HL-60 (cell line): Measurements from ENCODE around the gene WFIKKN1.

Experiments
- DNase-seq, 2 experiments: peaks; one replicate each; pipeline ENCODE4 v3.0.0-alpha.2; 2010 to 2020; ENCODE audit warnings: low read depth in 1 of 2, low spot score in 1 of 2
- H3K27ac ChIP-seq: fragments of 250-450 bp; sonication (Bioruptor Pico); replicated peaks from 2 replicates; pipeline ENCODE4 v1.5.1; 2020; ENCODE audit warnings: mild to moderate bottlenecking, moderate library complexity
- H3K27me3 ChIP-seq: fragments of 250-450 bp; sonication (Bioruptor Pico); 2 replicates; pipeline ENCODE4 v1.5.1; 2021; ENCODE audit warnings: mild to moderate bottlenecking, moderate library complexity; ENCODE audit not compliant: insufficient read depth, poor library complexity, severe bottlenecking
- H3K4me3 ChIP-seq: replicated peaks from 2 replicates; pipeline ENCODE4 v1.5.1; 2011; ENCODE audit warnings: mild to moderate bottlenecking, control low read depth, low read length; ENCODE audit not compliant: insufficient read depth
- GABPA ChIP-seq: IDR thresholded peaks from 2 replicates; pipeline ENCODE4 v1.6.1; 2012; ENCODE audit warnings: low read depth
- POLR2AphosphoS5 ChIP-seq: IDR thresholded peaks from 2 replicates; pipeline ENCODE4 v1.6.1; 2012; ENCODE audit warnings: low read depth
- SPI1 ChIP-seq: IDR thresholded peaks from 2 replicates; pipeline ENCODE4 v1.6.1; 2012; ENCODE audit warnings: low read depth, mild to moderate bottlenecking, borderline replicate concordance
- TF ChIP-seq, protein P1 (sequence below): IDR thresholded peaks from 2 replicates; pipeline ENCODE4 v1.6.1; 2012; ENCODE audit warnings: low read depth; ENCODE audit not compliant: insufficient replicate concordance
- TF ChIP-seq, protein P2 (sequence below): IDR thresholded peaks from one replicate; pipeline ENCODE4 v1.5.1; 2011; ENCODE audit warnings: low read length, control low read depth, inconsistent platforms; ENCODE audit not compliant: insufficient read depth

The WFIKKN1 gene

DNA sequence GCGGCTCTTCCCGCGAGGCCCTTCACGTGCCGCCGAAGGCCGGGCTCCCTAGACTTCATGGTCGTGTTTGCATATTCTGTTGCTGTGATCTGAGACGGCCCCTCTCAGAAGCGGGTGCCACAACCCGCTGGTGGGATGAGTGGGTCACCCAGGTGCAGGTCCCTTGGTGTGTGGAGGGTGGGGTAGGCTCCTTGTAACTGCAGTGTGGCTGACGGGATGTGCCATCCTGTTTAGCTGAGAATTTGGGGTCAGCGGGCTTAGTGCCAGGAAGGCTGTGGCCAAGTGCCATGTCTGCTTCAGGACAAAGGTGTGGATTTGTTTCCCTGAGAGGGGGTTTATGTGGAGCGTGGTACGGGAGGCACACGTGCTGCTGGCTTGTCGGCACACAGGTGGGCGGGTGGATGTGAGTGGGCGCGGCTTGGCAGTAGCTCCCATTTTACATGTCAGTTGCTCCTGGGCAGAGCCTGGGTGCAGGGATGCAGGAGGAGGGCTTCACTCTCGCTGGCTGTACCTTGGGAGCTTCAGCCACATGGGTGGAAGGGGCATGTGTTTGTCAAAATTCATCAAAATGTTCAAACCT, 9.2 kb upstream of the WFIKKN1 start:
- Histone ChIP-seq H3K4me3 (no peak overlapping the region), H3K27ac (no peak overlapping the region), H3K27me3 (no peaks in the 10 kb centered on the region)
- no peak for DNase-seq
- TF ChIP-seq POLR2AphosphoS5 (no peak), SPI1 (no peak), GABPA (no peak)
- TF ChIP-seq, protein P1, sequence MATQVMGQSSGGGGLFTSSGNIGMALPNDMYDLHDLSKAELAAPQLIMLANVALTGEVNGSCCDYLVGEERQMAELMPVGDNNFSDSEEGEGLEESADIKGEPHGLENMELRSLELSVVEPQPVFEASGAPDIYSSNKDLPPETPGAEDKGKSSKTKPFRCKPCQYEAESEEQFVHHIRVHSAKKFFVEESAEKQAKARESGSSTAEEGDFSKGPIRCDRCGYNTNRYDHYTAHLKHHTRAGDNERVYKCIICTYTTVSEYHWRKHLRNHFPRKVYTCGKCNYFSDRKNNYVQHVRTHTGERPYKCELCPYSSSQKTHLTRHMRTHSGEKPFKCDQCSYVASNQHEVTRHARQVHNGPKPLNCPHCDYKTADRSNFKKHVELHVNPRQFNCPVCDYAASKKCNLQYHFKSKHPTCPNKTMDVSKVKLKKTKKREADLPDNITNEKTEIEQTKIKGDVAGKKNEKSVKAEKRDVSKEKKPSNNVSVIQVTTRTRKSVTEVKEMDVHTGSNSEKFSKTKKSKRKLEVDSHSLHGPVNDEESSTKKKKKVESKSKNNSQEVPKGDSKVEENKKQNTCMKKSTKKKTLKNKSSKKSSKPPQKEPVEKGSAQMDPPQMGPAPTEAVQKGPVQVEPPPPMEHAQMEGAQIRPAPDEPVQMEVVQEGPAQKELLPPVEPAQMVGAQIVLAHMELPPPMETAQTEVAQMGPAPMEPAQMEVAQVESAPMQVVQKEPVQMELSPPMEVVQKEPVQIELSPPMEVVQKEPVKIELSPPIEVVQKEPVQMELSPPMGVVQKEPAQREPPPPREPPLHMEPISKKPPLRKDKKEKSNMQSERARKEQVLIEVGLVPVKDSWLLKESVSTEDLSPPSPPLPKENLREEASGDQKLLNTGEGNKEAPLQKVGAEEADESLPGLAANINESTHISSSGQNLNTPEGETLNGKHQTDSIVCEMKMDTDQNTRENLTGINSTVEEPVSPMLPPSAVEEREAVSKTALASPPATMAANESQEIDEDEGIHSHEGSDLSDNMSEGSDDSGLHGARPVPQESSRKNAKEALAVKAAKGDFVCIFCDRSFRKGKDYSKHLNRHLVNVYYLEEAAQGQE: no peak
- TF ChIP-seq, protein P2, sequence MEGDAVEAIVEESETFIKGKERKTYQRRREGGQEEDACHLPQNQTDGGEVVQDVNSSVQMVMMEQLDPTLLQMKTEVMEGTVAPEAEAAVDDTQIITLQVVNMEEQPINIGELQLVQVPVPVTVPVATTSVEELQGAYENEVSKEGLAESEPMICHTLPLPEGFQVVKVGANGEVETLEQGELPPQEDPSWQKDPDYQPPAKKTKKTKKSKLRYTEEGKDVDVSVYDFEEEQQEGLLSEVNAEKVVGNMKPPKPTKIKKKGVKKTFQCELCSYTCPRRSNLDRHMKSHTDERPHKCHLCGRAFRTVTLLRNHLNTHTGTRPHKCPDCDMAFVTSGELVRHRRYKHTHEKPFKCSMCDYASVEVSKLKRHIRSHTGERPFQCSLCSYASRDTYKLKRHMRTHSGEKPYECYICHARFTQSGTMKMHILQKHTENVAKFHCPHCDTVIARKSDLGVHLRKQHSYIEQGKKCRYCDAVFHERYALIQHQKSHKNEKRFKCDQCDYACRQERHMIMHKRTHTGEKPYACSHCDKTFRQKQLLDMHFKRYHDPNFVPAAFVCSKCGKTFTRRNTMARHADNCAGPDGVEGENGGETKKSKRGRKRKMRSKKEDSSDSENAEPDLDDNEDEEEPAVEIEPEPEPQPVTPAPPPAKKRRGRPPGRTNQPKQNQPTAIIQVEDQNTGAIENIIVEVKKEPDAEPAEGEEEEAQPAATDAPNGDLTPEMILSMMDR: no peak

DNA sequence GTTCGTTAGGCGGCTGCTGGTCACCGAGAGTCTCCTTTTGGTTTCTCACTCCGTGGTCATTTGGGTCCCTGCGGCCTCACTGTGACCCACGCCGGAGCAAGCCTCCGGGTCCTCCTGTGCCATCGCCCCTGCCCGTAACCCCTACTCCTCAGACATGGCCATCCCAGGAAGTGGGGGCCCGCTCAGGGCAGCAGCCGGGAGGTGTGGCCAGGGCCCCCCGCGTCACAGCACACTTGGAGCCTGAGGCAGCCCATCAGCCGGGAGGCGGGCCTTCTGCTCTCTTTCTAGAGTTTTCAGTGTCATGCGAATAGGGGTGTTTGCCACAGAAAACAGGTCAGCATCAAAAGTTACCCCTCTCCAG, 7.9 kb upstream of the WFIKKN1 start:
- Histone ChIP-seq H3K27me3 (no peaks in the 10 kb centered on the region), H3K4me3 (no peak overlapping the region), H3K27ac (no peak overlapping the region)
- no peak for DNase-seq
- TF ChIP-seq POLR2AphosphoS5 (no peak), SPI1 (no peak), GABPA (no peak)
- TF ChIP-seq, protein P1: no peak
- TF ChIP-seq, protein P2: no peak

DNA sequence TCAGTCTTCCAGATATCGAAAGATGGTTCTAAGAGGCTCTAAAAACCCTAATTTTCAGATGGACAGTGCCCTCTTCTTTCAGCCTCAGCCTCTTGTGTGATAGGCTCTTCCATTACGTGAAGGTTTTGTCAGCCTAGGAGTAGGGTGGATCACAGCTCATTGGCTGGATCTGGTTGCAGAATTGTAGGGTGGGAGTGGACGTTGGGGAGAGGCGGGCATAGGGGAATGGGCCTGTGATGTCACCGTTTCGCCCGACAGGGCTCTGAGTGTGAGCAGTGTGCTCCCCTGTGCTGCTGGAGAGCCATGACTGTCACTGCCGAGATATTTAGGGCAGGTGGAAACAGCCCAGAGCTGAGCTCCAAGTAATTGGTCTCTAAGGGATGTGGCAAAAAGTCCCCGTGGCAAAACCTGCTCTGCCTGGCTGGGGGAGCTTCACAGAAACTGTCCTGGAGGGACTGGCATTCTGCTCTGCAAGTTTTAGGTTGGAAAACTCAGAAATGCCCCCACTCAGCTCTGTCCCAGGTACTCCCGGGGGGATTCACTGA, 6.2 kb upstream of the WFIKKN1 start:
- DNase-seq: no peak
- no peak for TF ChIP-seq POLR2AphosphoS5
- TF ChIP-seq, protein P1: no peak
- TF ChIP-seq, protein P2: no peak
- Histone ChIP-seq H3K27ac (no peak overlapping the region), H3K4me3 (no peak overlapping the region), H3K27me3 (no peaks in the 10 kb centered on the region)
